Astrocyte of the hippocampus (primary cell): Measurements from ENCODE around the gene C1D.
A peak's percentile ranks its signal among the peaks of the same experiment; 100 is the strongest.
"Not testable (repeated sequence)": the region's sequence is repeated elsewhere in the genome, so short reads cannot be mapped to it uniquely, and the experiment has no call there.

Experiments used
- DNase-seq: peaks from one replicate; pipeline ENCODE4 v3.0.0; 2011; ENCODE audit warnings: low read depth, low spot score

The C1D gene

DNA sequence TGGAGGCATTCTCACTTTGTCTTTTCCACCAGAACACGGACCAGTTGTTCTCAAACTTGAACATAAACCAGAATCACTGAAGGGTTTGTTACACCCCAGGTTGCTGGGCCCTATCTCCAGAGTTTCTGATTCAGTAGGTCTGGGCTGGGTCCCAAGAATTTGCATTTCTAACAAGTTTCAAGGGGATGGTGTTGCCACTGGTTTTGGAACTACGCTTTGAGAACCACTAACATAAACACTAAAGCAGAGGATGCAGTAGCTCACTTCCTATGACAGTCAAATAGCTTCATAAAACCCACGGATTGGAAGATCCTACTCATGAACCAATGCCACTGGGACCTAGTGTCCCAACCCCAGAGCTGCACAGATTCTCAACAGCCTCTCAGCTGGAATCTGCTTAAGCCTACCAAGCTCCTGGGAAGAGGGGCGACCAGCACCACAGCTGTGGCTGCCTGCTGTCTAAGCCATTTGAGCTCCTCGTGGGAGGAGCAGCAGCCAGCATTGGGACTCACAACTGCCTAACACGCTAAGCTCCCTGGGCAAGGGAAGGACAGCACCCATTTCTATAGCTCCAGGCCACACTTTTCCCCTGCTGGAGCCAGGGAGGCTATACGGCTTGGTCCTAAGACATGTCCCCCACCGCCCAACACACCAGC, 62.5 kb downstream of the C1D start:
- peak; percentile 15 for DNase-seq

DNA sequence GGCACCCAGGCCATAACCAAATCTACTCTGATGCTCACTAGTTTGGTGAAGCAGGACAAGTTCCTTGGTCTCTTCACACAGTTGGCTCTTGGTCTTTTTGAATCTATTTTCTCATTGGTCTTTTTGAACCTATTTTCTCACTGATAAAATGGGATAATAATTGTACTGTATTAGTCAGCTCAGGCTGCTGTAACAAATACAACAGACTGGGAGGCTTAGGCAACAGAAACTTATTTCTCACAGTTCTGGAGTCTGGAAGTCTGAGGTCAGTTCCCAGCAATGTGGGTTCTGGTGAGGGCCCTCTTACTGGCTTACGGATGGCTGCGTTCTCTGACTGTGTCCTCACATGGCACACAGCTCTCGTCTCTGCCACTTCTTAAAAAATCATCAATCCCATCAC, 63.5 kb downstream of the C1D start:
- DNase-seq = no peak

DNA sequence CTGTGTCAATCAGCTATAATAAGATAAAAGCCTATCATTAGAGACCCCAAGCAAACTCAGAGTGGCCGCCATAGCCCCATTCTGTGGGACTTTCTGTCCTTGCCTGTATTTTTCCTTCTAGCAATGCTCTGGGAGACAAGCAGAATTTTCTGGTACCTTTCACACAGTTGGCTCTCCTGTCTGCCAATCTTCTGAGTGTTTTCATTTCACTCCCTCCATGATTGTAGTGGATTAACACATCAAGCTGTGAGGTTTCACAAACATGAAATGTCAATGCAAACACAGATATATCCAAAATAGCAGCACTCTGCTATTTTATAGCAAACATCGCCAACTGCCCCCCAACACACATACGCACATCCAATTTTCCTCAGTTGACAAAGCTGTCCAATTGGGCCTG, 64.9 kb downstream of the C1D start:
- DNase-seq = no peak

DNA sequence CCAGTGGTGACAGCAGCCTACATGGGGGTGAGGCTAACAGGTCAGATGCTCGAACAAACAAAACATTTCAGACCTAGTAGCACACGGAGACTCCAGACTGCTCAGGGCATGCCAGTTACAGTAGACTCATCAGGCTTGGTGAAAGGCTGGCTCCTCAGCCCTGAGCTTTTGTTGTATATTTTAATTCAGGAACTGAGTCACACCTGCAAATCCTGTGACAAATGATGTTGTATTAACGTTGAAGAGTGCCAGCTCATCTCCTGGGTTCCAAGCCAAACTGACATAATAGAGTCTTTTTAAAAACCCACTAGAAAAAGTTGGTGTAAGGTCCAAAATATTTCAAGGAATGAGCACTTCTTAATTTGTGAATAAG, 65.3 kb downstream of the C1D start:
- peak; percentile 58 for DNase-seq

DNA sequence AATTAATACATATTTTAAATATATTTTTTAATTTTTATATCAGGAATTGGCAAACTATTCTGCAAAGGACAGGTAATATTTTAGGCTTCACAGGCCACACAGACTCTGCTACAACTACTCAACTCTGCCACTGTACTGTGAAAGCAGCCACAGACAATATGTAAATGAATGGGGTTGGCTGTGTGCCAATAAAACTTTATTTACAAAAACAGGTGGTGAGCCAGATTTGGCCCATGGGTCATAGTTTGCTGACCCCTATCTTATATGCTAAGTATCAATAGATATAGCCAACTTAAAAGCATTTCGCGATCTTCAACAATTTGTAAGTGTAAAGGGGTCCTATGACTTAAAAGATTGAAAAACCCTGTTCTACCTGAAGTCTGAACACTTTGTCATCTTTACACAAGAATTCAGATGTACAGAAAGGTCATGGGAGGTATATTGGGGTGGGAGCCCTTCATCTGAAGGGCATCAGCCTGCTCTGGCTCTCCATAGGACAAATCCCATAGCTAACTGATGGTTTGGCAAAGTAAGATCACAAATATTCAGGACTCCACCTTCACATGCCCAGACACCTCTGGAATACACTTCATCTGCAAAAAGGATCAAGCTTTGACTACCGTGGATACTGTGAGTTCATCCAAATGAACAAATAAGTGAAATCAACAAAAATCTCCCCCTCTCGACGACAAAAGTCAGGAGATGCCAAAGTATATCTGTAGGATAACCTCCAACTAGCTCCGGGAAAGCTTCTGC, 65.9 kb downstream of the C1D start:
- DNase-seq = peak; percentile 10

DNA sequence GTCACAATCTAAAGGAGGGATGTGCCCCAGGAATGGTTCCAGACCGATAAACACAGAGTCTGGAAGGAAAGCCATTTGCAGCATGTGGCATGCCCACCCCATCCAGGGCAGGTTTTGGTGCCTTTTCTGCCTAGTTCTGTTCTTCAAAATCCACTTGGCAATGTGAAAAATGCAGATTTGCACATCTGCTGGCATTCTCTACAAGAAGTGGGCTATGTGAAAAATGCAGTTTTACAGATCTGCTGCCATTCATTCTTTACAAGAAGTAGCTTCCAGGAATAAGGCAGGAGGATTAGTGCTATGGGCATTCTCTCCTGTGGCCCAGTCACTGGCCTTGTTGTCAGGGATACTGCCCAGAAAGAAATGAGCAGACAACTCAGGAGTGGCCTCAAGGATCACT, 68.1 kb downstream of the C1D start:
- peak; percentile 20 for DNase-seq

DNA sequence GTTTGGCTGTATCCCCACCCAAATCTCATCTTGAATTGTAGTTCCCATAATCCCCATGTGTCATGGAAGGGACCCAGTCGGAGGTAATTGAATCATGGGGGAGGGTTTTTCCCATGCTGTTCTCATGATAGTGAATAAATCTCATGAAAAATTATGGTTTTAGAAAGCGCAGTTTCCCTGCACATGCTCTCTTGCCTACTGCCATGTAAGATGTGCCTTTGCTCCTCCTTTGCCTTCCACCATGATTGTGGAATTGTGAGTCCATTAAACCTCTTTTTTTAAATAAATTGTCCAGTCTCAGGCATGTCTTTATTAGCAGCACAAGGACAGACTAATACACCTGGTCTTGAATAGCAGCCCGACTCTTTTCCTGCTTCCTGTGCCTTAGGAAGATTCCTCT, 68.7 kb downstream of the C1D start:
- DNase-seq = not testable (repeated sequence)

DNA sequence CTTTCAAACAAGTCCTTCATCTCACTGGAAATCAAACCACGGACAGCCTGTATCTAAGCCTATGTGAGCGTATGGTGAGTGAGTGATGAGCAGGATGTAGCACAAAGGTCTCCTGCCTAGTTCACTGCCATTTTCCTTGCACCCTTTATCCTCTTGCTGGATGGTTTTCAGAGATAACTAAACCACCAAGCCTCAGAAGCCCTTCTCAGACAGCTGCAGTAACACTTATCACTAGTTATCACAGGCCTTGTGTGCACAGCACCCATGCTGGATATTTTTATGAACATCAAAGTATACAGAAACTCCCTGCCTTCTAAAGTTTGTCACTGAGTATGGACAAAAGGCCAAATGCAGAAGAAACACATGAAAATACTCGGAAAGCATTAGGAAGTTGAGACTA, 69.5 kb downstream of the C1D start:
- DNase-seq = no peak

DNA sequence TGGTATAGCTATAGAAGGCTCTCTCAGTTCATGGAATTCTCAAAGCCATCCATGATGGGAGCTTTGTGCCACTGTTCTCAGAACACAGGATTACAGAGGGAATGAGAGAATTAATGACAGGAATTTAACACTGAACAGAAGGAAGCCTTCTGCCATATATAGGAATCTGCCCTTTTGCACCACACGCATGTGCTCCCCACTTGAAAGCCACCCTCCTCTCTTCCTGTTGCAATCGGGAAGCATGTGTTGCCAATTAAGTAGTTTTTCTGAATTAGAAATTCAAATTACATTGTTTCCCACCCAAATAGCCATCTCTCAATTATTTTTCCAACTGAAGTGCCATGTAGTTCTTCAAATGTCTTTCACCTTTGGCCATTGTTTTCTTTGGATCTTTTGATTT, 71.3 kb downstream of the C1D start:
- no peak for DNase-seq
